OCI-LY1 (cell line): ENCODE data around the gene ITGA4.

Source experiments
- H2AFZ ChIP-seq: fragments of 200-600 bp; sonication (generic), shearing (Covaris generic); 2 replicates; pipeline ENCODE4 v1.6.0; 2014; ENCODE audit warnings: antibody characterized with exemption, mild to moderate bottlenecking, low read length
- H3F3A ChIP-seq: fragments of 200-600 bp; sonication (generic), shearing (Covaris generic); 2 replicates; pipeline ENCODE4 v1.6.0; 2014; ENCODE audit warnings: mild to moderate bottlenecking, antibody characterized with exemption, low read length, moderate library complexity; ENCODE audit not compliant: insufficient read depth
- H3K27ac ChIP-seq: fragments of 200-600 bp; sonication (generic); 2 replicates; pipeline ENCODE4 v1.5.1; 2014; ENCODE audit warnings: low read length, mixed run types, mild to moderate bottlenecking, low read depth; ENCODE audit not compliant: poor library complexity, severe bottlenecking
- H3K27me3 ChIP-seq: fragments of 200-600 bp; sonication (generic); 2 replicates; pipeline ENCODE4 v1.6.0; 2014; ENCODE audit warnings: antibody characterized with exemption, mild to moderate bottlenecking, low read length, moderate library complexity; ENCODE audit not compliant: insufficient read depth
- H3K36me3 ChIP-seq: fragments of 200-600 bp; sonication (generic); 2 replicates; pipeline ENCODE4 v1.6.1; 2014; ENCODE audit warnings: mild to moderate bottlenecking, antibody characterized with exemption, low read length, moderate library complexity, mixed read lengths; ENCODE audit not compliant: insufficient read depth
- H3K4me1 ChIP-seq: fragments of 200-600 bp; sonication (generic); 2 replicates; pipeline ENCODE4 v1.5.1; 2014; ENCODE audit warnings: mild to moderate bottlenecking, low read length, moderate library complexity; ENCODE audit not compliant: insufficient read depth, severe bottlenecking
- H3K4me2 ChIP-seq: fragments of 200-600 bp; sonication (generic), shearing (Covaris generic); 2 replicates; pipeline ENCODE4 v1.6.1; 2014; ENCODE audit warnings: low read length
- H3K4me3 ChIP-seq: fragments of 200-600 bp; sonication (generic); 2 replicates; pipeline ENCODE4 v1.5.1; 2014; ENCODE audit warnings: low read length, low read depth, mild to moderate bottlenecking, mixed read lengths; ENCODE audit not compliant: poor library complexity, severe bottlenecking
- H3K79me2 ChIP-seq: fragments of 200-600 bp; shearing (Covaris generic); 2 replicates; pipeline ENCODE4 v1.6.1; 2016; ENCODE audit warnings: mixed run types, low read length, mixed read lengths; ENCODE audit not compliant: insufficient read depth
- H3K9ac ChIP-seq: fragments of 200-600 bp; sonication (generic), shearing (Covaris generic); 2 replicates; pipeline ENCODE4 v1.6.1; 2014; ENCODE audit warnings: mild to moderate bottlenecking, low read length, mixed read lengths
- H3K9me2 ChIP-seq: fragments of 200-600 bp; sonication (generic), shearing (Covaris generic); 2 replicates; pipeline ENCODE4 v1.6.1; 2014; ENCODE audit warnings: low read depth, mild to moderate bottlenecking, low read length, mixed read lengths
- H3K9me3 ChIP-seq: fragments of 200-600 bp; shearing (Covaris generic); 2 replicates; pipeline ENCODE4 v1.6.1; 2014; ENCODE audit warnings: low read length, mixed read lengths
- H4K20me1 ChIP-seq: fragments of 200-600 bp; sonication (generic), shearing (Covaris generic); 2 replicates; pipeline ENCODE4 v1.6.0; 2016; ENCODE audit warnings: mild to moderate bottlenecking, low read length; ENCODE audit not compliant: insufficient read depth
- CTCF ChIP-seq: fragments of 200-600 bp; sonication (generic), shearing (Covaris generic); IDR thresholded peaks from 2 replicates; pipeline ENCODE4 v1.5.1; 2017; ENCODE audit warnings: mild to moderate bottlenecking, antibody characterized with exemption, low read length, moderate library complexity, mixed read lengths
- EZH2 ChIP-seq: fragments of 200-600 bp; sonication (generic), shearing (Covaris generic); IDR thresholded peaks from 2 replicates; pipeline ENCODE4 v1.8.0; 2017; ENCODE audit warnings: borderline replicate concordance, mixed run types, mild to moderate bottlenecking, antibody characterized with exemption, low read length, moderate library complexity, mixed read lengths

The ITGA4 gene

GRCh38 chr2:181578829-181579228 is 121.6 kb downstream of the ITGA4 start:
- no peaks in the 10 kb centered on the region for H3K79me2 ChIP-seq
- no peaks in the 10 kb centered on the region for H3K9me2 ChIP-seq
- H4K20me1 ChIP-seq, result no peaks in the 10 kb centered on the region
- no peak overlapping the region for H3K9ac ChIP-seq
- H3K4me2 ChIP-seq, result no peak overlapping the region
- no peaks in the 10 kb centered on the region for H3K27me3 ChIP-seq
- no peak overlapping the region for H2AFZ ChIP-seq
- H3K27ac ChIP-seq, result no peak overlapping the region
- H3K36me3 ChIP-seq, result no peaks in the 10 kb centered on the region
- no peaks in the 10 kb centered on the region for H3F3A ChIP-seq
- TF ChIP-seq CTCF, result no peak
- no peak for TF ChIP-seq EZH2
- no peak overlapping the region for H3K4me3 ChIP-seq
- no peaks in the 10 kb centered on the region for H3K4me1 ChIP-seq
- H3K9me3 ChIP-seq, result no peaks in the 10 kb centered on the region

GRCh38 chr2:181581534-181581933 is 124.3 kb downstream of the ITGA4 start:
- no peak overlapping the region for H2AFZ ChIP-seq
- H3K4me2 ChIP-seq, result no peak overlapping the region
- no peaks in the 10 kb centered on the region for H4K20me1 ChIP-seq
- no peaks in the 10 kb centered on the region for H3K79me2 ChIP-seq
- H3F3A ChIP-seq, result no peaks in the 10 kb centered on the region
- no peak overlapping the region for H3K9ac ChIP-seq
- no peaks in the 10 kb centered on the region for H3K9me3 ChIP-seq
- no peaks in the 10 kb centered on the region for H3K36me3 ChIP-seq
- no peak overlapping the region for H3K27ac ChIP-seq
- H3K4me3 ChIP-seq, result no peak overlapping the region
- peaks cover 12% of the 10 kb centered on the region for H3K4me1 ChIP-seq
- TF ChIP-seq CTCF (no peak; the same call in 1 of the 2 replicates), EZH2 (no peak)
- H3K27me3 ChIP-seq, result no peaks in the 10 kb centered on the region
- no peaks in the 10 kb centered on the region for H3K9me2 ChIP-seq

GRCh38 chr2:181585732-181586131 is 128.5 kb downstream of the ITGA4 start:
- TF ChIP-seq CTCF (no peak), EZH2 (no peak)
- Histone ChIP-seq H2AFZ (no peak overlapping the region), H3K79me2 (no peaks in the 10 kb centered on the region), H3K4me3 (no peak overlapping the region), H3K36me3 (no peaks in the 10 kb centered on the region), H3K4me2 (no peak overlapping the region), H4K20me1 (no peaks in the 10 kb centered on the region), H3K27me3 (no peaks in the 10 kb centered on the region), H3K9me2 (no peaks in the 10 kb centered on the region), H3F3A (no peaks in the 10 kb centered on the region), H3K9ac (no peak overlapping the region), H3K9me3 (no peaks in the 10 kb centered on the region), H3K27ac (no peak overlapping the region), H3K4me1 (peaks cover 19% of the 10 kb centered on the region)
